ENCODE measurements around the gene PHPT1.
"Not testable (repeated sequence)": the region's sequence is repeated elsewhere in the genome, so short reads cannot be mapped to it uniquely, and the experiment has no call there.

PHPT1 gene

DNA sequence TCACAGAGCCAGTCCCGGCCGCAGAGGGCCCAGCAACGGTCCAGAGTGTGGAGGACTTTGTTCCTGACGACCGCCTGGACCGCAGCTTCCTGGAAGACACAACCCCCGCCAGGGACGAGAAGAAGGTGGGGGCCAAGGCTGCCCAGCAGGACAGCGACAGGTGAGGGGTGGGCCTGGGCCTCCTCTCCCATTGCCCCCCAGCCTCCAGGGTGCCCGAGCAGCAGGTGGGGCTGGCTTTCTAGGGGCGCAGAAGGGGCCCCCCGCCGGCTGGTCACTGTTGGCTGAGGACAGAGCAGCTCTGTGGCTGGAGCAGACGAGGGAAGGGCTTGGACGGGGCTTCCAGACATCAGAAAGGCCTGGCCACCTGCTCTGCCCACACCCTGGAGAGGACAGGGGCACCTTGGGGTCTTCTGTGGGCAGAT lies 11.3 kb upstream of the PHPT1 start:
- H3K9ac ChIP-seq (ENCODE audit: low read depth in 1 of 2, low read length in 2 of 2); H3K9me3 ChIP-seq (ENCODE audit: control insufficient read depth in 1 of 2, low read length in 2 of 2); H3K27ac ChIP-seq (ENCODE audit: low read depth, low read length); H3K27me3 ChIP-seq (ENCODE audit: control insufficient read depth in 1 of 2, insufficient read depth in 2 of 2, low read length in 2 of 2); H3K4me3 ChIP-seq (ENCODE audit: low read depth in 1 of 2, low read length in 2 of 2): not testable (repeated sequence)
- Histone ChIP-seq H3K36me3 (ENCODE audit: control insufficient read depth in 1 of 2, insufficient read depth in 2 of 2, low read length in 2 of 2) (peaks cover 0 to 21% of the 10 kb centered on the region in 2 donors), H3K4me1 (ENCODE audit: control insufficient read depth in 1 of 2, insufficient read depth in 2 of 2, low read length in 2 of 2) (peaks cover 24 to 31% of the 10 kb centered on the region in 2 donors)

DNA sequence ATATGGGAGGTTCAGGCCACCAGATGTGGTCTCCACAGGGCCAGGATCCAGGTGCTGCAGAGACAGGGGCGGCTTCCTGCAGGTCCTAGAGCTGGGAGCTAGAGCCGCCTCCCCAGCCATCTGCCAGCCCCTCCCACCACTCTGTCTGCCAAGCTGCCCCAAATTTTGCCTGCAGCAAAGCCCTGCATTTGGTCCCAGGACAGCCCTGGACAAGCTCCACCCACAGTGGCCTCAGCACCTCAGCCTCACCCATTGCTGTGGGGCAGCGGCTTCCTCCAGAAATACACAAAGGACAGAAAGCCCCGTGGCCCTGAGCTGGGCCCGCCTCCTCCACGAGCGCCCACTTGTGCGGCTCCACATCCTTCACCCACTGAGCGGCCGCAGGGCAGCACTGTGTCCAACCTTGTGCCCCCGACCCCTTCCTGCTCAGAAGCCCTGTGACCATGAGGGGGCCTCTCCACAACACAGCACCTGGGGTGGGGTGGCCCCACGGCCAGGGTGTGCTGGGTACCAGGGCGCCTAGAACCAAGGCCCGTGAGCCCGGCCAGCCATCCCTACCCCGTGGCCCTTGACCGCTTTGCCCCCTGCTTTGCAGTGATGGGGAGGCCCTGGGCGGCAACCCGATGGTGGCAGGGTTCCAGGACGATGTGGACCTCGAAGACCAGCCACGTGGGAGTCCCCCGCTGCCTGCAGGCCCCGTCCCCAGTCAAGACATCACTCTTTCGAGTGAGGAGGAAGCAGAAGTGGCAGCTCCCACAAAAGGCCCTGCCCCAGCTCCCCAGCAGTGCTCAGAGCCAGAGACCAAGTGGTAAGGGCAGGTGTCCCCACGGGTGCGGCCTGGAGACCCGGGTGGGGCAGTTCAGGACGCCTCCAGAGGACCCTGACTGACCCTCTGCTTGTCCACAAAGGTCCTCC lies 10.6 kb upstream of the PHPT1 start:
- Histone ChIP-seq H3K9ac (ENCODE audit: low read depth in 1 of 2, low read length in 2 of 2) (no peak overlapping the region), H3K27me3 (ENCODE audit: control insufficient read depth in 1 of 2, insufficient read depth in 2 of 2, low read length in 2 of 2) (no peaks in the 10 kb centered on the region), H3K9me3 (ENCODE audit: control insufficient read depth in 1 of 2, low read length in 2 of 2) (no peaks in the 10 kb centered on the region), H3K27ac (ENCODE audit: low read depth, low read length) (no peak overlapping the region), H3K4me1 (ENCODE audit: control insufficient read depth in 1 of 2, insufficient read depth in 2 of 2, low read length in 2 of 2) (peaks cover 29 to 38% of the 10 kb centered on the region in 2 donors), H3K36me3 (ENCODE audit: control insufficient read depth in 1 of 2, insufficient read depth in 2 of 2, low read length in 2 of 2) (peaks cover 0 to 21% of the 10 kb centered on the region in 2 donors), H3K4me3 (ENCODE audit: low read depth in 1 of 2, low read length in 2 of 2) (no peak overlapping the region)

DNA sequence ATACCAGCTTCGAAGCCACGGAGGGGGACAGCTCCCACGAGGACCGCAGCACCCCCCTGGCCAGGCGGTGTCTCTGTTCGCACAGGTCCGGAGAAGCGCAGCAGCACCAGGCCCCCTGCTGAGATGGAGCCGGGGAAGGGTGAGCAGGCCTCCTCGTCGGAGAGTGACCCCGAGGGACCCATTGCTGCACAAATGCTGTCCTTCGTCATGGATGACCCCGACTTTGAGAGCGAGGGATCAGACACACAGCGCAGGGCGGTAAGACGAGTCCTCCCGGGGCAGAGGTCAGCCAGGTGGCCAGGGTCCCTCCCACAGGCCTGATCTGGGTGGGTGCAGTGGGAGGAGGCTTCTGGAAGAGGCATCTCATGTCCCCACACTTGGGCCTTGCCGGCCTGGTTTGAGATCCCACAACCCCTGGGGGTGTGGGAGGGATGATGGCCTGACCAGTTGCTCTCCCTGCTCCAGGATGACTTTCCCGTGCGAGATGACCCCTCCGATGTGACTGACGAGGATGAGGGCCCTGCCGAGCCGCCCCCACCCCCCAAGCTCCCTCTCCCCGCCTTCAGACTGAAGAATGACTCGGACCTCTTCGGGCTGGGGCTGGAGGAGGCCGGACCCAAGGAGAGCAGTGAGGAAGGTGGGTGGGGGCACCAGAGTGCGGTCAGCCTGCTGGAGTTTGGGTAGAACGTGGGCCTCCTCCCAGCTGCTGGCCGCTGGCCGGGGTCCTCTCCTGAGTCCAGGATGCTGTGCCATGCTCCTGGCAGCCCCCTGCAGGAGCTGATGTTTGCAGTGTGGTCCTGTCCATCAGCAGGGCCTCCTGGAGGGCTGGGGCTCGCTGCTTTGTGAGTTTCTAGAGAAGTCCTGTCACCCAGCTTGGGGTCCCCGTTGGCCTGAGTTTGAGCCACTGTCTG lies 9.7 kb upstream of the PHPT1 start:
- H3K4me3 ChIP-seq (ENCODE audit: low read depth in 1 of 2, low read length in 2 of 2) = no peak overlapping the region
- H3K36me3 ChIP-seq (ENCODE audit: control insufficient read depth in 1 of 2, insufficient read depth in 2 of 2, low read length in 2 of 2) = peaks cover 0 to 21% of the 10 kb centered on the region in 2 donors
- no peak overlapping the region for H3K9ac ChIP-seq (ENCODE audit: low read depth in 1 of 2, low read length in 2 of 2)
- H3K27me3 ChIP-seq (ENCODE audit: control insufficient read depth in 1 of 2, insufficient read depth in 2 of 2, low read length in 2 of 2) = no peaks in the 10 kb centered on the region
- H3K9me3 ChIP-seq (ENCODE audit: control insufficient read depth in 1 of 2, low read length in 2 of 2) = no peaks in the 10 kb centered on the region
- no peak overlapping the region for H3K27ac ChIP-seq (ENCODE audit: low read depth, low read length)
- H3K4me1 ChIP-seq (ENCODE audit: control insufficient read depth in 1 of 2, insufficient read depth in 2 of 2, low read length in 2 of 2) = peaks cover 29 to 39% of the 10 kb centered on the region in 2 donors

DNA sequence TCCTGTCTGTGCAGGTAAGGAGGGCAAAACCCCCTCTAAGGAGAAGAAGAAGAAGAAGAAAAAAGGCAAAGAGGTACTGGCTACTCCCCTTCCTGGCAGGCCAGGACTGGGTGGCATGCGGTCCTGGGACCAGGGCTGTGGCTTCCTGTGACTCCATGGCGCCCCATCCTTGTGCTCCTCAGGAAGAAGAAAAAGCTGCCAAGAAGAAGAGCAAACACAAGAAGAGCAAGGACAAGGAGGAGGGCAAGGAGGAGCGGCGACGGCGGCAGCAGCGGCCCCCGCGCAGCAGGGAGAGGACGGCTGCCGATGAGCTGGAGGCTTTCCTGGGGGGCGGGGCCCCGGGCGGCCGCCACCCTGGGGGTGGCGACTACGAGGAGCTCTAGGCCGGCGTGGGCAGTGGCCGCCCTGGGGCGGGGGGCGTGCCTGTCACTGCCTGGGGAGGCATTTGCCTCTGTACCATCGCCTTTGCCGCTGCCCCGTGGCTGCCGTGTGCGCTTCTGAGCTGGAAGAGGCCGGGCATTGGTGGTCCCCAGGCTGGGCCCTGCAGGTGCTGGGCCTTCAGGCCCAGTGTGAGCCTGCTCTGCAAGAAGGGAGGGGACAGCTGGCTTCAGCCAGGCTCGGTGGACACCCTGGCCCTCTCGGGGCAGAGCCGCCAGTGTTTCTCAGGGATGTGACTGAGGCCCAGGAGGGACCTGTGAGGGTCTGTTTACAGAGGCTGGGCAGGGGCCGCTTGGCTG lies 8.9 kb upstream of the PHPT1 start:
- peak overlapping the region in 1 of 2 donors; percentile 25 for H3K9ac ChIP-seq (ENCODE audit: low read depth in 1 of 2, low read length in 2 of 2)
- H3K27ac ChIP-seq (ENCODE audit: low read depth, low read length) = peak overlapping the region; percentile 75
- H3K36me3 ChIP-seq (ENCODE audit: control insufficient read depth in 1 of 2, insufficient read depth in 2 of 2, low read length in 2 of 2) = peaks cover 0 to 19% of the 10 kb centered on the region in 2 donors
- H3K9me3 ChIP-seq (ENCODE audit: control insufficient read depth in 1 of 2, low read length in 2 of 2) = no peaks in the 10 kb centered on the region
- peaks cover 0 to 2% of the 10 kb centered on the region in 2 donors for H3K27me3 ChIP-seq (ENCODE audit: control insufficient read depth in 1 of 2, insufficient read depth in 2 of 2, low read length in 2 of 2)
- H3K4me1 ChIP-seq (ENCODE audit: control insufficient read depth in 1 of 2, insufficient read depth in 2 of 2, low read length in 2 of 2) = peaks cover 29 to 39% of the 10 kb centered on the region in 2 donors
- no peak overlapping the region for H3K4me3 ChIP-seq (ENCODE audit: low read depth in 1 of 2, low read length in 2 of 2)

DNA sequence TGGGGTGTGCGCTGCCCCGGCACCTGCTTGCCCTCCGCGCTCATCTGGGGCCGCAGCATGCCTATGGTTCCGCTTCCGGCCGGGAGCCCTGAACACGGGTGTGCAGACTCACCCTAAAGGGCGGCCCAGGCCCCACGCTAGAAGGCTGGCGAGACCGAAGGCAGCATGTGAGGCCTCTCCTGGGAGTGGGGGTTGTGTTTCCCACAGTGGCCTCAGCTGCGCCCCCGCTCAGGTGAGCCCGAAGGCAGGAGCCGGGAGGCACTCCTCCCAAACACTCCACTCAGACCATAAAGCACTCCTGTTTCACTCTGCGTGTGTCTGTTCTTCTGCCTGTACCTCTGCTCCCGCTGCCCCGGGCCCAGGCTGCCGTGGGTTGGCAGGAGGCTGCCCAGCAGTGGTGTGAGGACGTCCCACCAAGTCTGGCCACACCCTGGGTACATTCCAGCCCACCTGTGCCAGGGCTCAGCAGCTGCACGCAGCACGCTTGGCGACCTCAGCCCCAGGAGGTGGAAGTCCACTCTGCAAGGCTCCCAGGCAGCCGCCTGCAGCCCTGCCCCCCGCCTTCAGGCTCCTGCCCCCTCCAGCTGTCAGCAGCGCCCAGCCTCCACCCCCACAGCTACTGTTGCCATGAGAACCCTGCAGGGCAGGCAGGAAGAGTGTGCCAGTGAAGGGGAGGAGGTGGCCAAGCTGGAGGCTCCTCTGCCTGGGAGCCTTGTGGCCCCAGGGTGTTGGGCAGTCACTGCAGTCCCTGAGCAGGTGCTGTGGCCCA lies 8.1 kb upstream of the PHPT1 start:
- Histone ChIP-seq H3K9me3 (ENCODE audit: control insufficient read depth in 1 of 2, low read length in 2 of 2) (no peaks in the 10 kb centered on the region), H3K4me3 (ENCODE audit: low read depth in 1 of 2, low read length in 2 of 2) (no peak overlapping the region), H3K27ac (ENCODE audit: low read depth, low read length) (peak overlapping the region; percentile 84), H3K4me1 (ENCODE audit: control insufficient read depth in 1 of 2, insufficient read depth in 2 of 2, low read length in 2 of 2) (peaks cover 29 to 39% of the 10 kb centered on the region in 2 donors), H3K36me3 (ENCODE audit: control insufficient read depth in 1 of 2, insufficient read depth in 2 of 2, low read length in 2 of 2) (peaks cover 0 to 14% of the 10 kb centered on the region in 2 donors), H3K9ac (ENCODE audit: low read depth in 1 of 2, low read length in 2 of 2) (peak overlapping the region; percentile 25 to 43), H3K27me3 (ENCODE audit: control insufficient read depth in 1 of 2, insufficient read depth in 2 of 2, low read length in 2 of 2) (peaks cover 0 to 5% of the 10 kb centered on the region in 2 donors)

DNA sequence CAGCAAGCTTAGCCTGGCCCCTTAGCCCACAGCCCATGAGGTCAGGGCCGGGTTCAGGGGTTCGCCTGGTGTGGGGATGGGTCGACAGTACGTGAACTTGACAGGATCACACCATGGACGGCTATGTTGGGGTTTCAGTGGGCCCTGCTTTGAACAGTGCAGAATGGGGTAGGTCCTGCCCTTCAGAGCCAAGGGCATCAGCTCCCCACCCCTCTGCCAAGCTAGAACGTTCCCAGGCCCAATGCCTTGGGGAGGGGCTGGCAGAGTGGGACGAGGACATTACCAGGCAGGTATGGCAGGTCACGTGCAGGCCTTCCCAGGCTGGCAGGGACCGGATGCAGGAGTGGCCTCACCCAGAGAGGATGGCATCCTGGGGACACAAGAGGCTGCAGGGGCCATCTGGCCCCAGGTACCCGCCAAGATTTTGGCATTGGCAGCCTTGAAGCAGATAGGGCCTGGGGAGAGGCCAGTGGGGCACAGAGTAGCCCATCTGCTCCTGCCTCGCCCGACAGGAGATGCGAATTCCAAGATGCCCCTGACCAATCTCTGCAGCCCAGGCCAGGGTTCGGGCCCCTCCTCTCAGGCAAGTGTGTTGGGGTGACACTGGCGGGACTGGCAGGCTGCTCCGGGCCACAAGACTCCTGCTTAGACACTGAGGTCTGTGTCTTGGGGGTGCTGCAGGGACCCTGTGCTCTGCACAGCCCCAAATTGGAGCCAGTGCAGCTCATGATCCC lies 7.4 kb upstream of the PHPT1 start:
- peak overlapping the region; percentile 84 for H3K27ac ChIP-seq (ENCODE audit: low read depth, low read length)
- H3K4me1 ChIP-seq (ENCODE audit: control insufficient read depth in 1 of 2, insufficient read depth in 2 of 2, low read length in 2 of 2) = peaks cover 29 to 39% of the 10 kb centered on the region in 2 donors
- peak overlapping the region; percentile 47 to 68 for H3K4me3 ChIP-seq (ENCODE audit: low read depth in 1 of 2, low read length in 2 of 2)
- H3K36me3 ChIP-seq (ENCODE audit: control insufficient read depth in 1 of 2, insufficient read depth in 2 of 2, low read length in 2 of 2) = peaks cover 0 to 14% of the 10 kb centered on the region in 2 donors
- not testable (repeated sequence) for H3K27me3 ChIP-seq (ENCODE audit: control insufficient read depth in 1 of 2, insufficient read depth in 2 of 2, low read length in 2 of 2); H3K9me3 ChIP-seq (ENCODE audit: control insufficient read depth in 1 of 2, low read length in 2 of 2)
- peak overlapping the region in 1 of 2 donors; percentile 66 for H3K9ac ChIP-seq (ENCODE audit: low read depth in 1 of 2, low read length in 2 of 2)

DNA sequence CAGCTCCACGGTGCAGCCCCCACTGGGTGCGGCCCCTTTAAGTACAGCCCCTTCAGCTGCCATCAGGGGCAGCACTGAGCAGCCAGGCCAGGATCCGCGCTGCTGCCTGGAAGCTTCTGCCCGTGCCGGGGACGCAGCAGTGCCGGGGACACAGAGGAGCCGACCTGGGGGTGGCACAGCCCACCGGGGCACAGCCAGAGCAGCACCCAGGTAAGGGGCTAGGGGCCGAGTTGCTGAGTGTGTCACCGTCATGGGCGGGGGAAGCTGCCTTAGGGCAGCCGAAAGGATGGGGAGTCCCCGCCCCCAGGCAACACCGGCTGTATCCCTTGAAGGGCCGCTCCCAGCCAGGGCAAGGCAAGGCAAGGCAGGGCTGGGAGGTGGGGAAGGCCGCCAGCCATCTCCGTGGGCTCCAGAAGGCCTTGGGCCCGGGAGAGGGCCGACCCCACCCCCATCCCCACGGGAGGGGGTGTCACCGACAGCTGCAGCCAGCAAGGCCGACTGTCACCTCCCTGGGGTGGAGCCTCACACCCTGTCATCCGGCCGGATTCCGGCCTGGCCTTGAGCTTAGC lies 6.7 kb upstream of the PHPT1 start, which contains the start of gene AJM1:
TSS of gene AJM1 (plus strand) at position 99 of the 569 bp plus-strand sequence. CDS start 1,937 bp downstream, outside the sequence.
- H3K36me3 ChIP-seq (ENCODE audit: control insufficient read depth in 1 of 2, insufficient read depth in 2 of 2, low read length in 2 of 2) = peaks cover 0 to 14% of the 10 kb centered on the region in 2 donors
- peaks cover 29 to 39% of the 10 kb centered on the region in 2 donors for H3K4me1 ChIP-seq (ENCODE audit: control insufficient read depth in 1 of 2, insufficient read depth in 2 of 2, low read length in 2 of 2)
- H3K27ac ChIP-seq (ENCODE audit: low read depth, low read length) = peak within 1 kb of the TSS; percentile 84
- peak within 1 kb of the TSS; percentile 47 to 68 for H3K4me3 ChIP-seq (ENCODE audit: low read depth in 1 of 2, low read length in 2 of 2)
- not testable (repeated sequence) for H3K9me3 ChIP-seq (ENCODE audit: control insufficient read depth in 1 of 2, low read length in 2 of 2); H3K27me3 ChIP-seq (ENCODE audit: control insufficient read depth in 1 of 2, insufficient read depth in 2 of 2, low read length in 2 of 2)
- peak within 1 kb of the TSS; percentile 25 to 66 for H3K9ac ChIP-seq (ENCODE audit: low read depth in 1 of 2, low read length in 2 of 2)

DNA sequence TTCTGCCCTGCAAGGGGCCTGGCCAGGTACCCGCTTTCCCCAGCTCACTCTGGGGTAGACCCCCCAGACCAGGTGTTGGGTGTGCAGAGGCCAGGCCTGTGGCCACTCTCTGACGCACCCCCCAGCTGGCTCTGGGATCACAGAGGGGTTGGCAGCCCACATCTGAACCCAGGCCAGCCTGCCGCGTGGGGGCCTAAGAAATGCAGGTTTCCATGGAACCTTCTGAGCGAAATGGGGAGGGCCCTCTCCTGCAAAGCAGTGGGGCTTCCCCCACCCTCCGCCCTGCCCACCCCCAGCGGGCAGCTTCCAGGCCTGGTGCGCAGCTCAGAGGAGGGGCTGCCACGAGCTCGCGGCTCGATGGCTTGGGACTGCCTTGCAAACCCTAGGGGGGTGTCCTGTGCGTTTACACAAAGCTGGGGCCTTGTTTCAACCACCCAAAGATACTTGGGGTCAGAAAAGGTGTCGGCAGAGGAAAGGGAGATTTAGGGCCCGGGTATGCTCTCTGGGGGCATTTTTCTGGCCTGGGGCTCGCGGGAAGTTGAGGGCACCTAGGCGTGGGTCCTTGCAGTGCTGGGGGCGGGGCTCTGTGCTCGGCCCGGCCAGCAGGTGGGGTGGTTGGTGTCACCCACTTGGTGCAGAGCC lies 5.9 kb upstream of the PHPT1 start:
- peaks cover 29 to 48% of the 10 kb centered on the region in 2 donors for H3K4me1 ChIP-seq (ENCODE audit: control insufficient read depth in 1 of 2, insufficient read depth in 2 of 2, low read length in 2 of 2)
- H3K27ac ChIP-seq (ENCODE audit: low read depth, low read length); H3K4me3 ChIP-seq (ENCODE audit: low read depth in 1 of 2, low read length in 2 of 2); H3K9me3 ChIP-seq (ENCODE audit: control insufficient read depth in 1 of 2, low read length in 2 of 2); H3K27me3 ChIP-seq (ENCODE audit: control insufficient read depth in 1 of 2, insufficient read depth in 2 of 2, low read length in 2 of 2): not testable (repeated sequence)
- H3K9ac ChIP-seq (ENCODE audit: low read depth in 1 of 2, low read length in 2 of 2) = peak overlapping the region in 1 of 2 donors; percentile 38
- H3K36me3 ChIP-seq (ENCODE audit: control insufficient read depth in 1 of 2, insufficient read depth in 2 of 2, low read length in 2 of 2) = peaks cover 0 to 14% of the 10 kb centered on the region in 2 donors
